ENCODE results near the gene STX16. TPM values are rescaled to one million over a fixed set of nuclear protein-coding genes. Genes with fewer than 3 reads are reported as not detected.

STX16 gene
- total RNA-seq, 4 donors from 2014 or later: 29.6 to 49.2 (median 32.8) TPM

DNA sequence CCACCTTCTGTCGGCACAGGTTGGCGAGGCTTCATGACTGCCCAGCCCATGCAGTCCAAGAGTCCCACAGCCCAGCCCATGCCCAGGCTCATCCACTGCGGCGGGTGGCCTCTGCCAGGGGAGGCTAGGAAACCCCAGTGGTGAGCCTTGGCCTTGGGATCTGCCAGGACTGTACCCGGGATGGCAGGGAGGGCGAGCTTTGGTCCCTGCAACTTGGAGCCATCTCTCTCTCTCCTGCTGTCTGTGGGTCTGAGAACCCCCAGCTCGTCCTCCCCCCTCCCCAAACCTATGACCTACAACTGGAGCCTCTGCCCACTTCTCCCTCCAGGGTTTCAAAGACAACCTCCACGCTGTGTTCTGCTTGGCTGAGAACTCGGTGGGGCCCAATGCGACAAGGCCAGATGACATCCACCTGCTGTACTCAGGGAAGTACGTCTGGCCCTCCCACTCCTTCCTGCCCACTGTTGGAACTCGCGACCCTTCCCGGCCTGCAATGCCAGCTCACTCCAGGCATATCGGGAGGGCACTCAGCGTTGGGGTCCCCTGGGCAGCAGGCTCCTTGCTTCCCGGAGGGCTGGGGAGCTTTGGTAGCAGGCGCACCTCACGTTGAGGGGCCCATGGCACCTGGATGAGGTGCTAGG is 61.2 kb downstream of the STX16 start:
- TF ChIP-seq, protein P1, sequence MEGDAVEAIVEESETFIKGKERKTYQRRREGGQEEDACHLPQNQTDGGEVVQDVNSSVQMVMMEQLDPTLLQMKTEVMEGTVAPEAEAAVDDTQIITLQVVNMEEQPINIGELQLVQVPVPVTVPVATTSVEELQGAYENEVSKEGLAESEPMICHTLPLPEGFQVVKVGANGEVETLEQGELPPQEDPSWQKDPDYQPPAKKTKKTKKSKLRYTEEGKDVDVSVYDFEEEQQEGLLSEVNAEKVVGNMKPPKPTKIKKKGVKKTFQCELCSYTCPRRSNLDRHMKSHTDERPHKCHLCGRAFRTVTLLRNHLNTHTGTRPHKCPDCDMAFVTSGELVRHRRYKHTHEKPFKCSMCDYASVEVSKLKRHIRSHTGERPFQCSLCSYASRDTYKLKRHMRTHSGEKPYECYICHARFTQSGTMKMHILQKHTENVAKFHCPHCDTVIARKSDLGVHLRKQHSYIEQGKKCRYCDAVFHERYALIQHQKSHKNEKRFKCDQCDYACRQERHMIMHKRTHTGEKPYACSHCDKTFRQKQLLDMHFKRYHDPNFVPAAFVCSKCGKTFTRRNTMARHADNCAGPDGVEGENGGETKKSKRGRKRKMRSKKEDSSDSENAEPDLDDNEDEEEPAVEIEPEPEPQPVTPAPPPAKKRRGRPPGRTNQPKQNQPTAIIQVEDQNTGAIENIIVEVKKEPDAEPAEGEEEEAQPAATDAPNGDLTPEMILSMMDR (IDR thresholded peaks at IDR 0.05): no peak
- TF ChIP-seq POLR2A (IDR thresholded peaks at IDR 0.05): no peak
- intact Hi-C loops (cut with DNase I): no loop called here
- Histone ChIP-seq H3K36me3 (peaks cover 0 to 57% (median 0%) of the 10 kb centered on the region in 3 donors), H3K4me3 (no peak overlapping the region), H3K27ac (no peak overlapping the region), H3K9me3 (no peaks in the 10 kb centered on the region), H3K27me3 (no peaks in the 10 kb centered on the region), H3K4me1 (no peaks in the 10 kb centered on the region)
- DNase-seq: no peak
- 77 to 87% methylated on average over 5 to 6 of the region's 19 CpGs for WGBS, 2 donors

DNA sequence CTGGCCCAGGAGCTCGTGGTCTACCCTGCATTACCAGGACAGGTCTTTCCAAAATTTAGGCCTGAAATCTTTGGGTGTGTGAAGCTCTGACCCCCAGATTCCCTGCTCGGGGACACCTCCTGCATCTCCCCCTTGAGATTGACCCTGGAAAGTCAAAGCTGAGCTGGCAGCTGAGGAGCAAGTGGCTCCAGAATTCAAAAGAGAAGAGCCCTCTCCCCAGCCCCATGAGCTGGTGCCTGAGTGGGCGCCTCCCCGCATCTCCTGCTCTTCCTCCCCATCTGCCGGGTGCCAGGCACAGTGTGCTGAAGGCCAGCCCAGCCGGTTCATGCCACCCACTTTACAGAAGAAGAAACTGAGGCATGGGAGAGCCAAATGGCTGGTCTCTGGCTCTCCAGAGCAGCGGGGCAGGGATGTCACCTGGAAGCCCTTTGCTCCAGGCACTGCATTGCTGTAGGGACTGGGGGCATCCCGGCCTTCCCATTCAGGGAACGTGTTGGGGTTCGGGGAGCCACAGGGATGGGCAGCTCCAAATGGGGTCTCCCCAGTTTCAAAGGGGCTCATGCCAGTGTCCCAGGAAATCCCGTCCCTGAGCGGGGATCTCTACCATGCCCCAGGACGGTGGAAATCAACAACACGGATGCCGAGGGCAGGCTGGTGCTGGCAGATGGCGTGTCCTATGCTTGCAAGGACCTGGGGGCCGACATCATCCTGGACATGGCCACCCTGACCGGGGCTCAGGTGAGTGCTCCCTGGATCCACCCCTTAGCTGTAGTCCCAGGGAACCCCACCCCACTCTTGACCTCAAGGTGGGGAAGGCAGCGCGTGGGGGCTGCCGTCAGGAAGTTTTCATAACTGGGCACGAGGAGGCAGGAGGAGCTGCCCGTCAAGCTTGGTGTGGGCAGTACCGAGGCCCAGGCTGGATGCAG is 62.0 kb downstream of the STX16 start:
- WGBS, 2 donors: 82 to 87% methylated on average over 6 to 7 of the region's 24 CpGs
- Histone ChIP-seq H3K4me3 (no peak overlapping the region), H3K27ac (no peak overlapping the region), H3K9me3 (no peaks in the 10 kb centered on the region), H3K27me3 (no peaks in the 10 kb centered on the region), H3K36me3 (peaks cover 0 to 50% (median 0%) of the 10 kb centered on the region in 3 donors), H3K4me1 (no peaks in the 10 kb centered on the region)
- TF ChIP-seq POLR2A (IDR thresholded peaks at IDR 0.05): no peak
- TF ChIP-seq, protein P1 (IDR thresholded peaks at IDR 0.05): no peak
- intact Hi-C loops (cut with DNase I): no loop called here
- no peak for DNase-seq

DNA sequence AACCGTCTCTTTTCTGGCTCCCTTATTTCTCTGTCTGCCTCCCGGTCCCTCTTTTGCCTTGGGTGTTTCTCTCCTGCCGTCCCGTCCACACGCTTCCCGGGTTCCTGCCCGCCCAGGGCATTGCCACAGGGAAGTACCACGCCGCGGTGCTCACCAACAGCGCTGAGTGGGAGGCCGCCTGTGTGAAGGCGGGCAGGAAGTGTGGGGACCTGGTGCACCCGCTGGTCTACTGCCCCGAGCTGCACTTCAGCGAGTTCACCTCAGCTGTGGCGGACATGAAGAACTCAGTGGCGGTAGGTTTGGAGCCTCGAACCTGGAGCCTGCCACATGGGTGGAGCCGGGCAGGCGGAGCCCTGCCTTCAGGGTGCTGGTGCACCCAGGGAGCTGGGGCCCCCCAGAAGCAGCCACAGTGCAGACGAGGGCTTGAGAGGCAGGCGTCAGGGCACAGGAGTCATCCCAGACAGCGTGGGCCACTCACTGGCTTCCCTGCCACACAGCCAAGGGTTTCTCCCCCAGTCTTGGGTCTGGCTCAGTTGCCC is 62.8 kb downstream of the STX16 start:
- H3K4me3 ChIP-seq: no peak overlapping the region
- no peaks in the 10 kb centered on the region for H3K4me1 ChIP-seq
- intact Hi-C loops (cut with DNase I): no loop called here
- WGBS, 2 donors: 76% methylated on average over 6 of the region's 24 CpGs; no CpG with 5 or more reads in 1 of the 2 donors
- TF ChIP-seq, protein P1 (IDR thresholded peaks at IDR 0.05): no peak
- no peak overlapping the region for H3K27ac ChIP-seq
- H3K36me3 ChIP-seq: peaks cover 0 to 42% (median 0%) of the 10 kb centered on the region in 3 donors
- no peaks in the 10 kb centered on the region for H3K27me3 ChIP-seq
- no peaks in the 10 kb centered on the region for H3K9me3 ChIP-seq
- no peak for DNase-seq

DNA sequence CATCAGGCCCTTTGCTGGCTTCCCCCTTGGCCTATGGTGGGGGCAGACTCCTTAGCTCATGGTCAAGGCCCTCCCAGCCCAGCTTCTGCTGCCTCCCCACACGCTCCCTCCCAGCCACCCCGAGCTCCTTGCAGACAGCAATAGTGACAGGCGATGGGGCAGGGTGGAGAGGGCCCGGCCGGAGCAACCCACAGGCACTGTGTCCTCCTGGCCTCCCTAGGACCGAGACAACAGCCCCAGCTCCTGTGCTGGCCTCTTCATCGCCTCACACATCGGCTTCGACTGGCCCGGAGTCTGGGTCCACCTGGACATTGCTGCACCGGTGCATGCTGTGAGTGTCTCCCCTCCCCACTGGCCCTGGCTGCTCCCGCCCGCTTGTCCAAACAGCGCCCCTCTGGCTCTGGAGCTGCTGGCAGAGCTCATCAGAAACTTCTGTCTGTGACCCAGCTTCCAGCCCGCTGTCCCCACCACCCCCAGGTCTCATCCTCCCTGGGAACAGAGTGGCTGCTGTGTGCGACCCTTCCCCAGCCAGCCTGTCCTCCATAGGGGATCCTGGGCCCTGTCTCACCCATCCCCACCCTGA is 63.3 kb downstream of the STX16 start:
- Histone ChIP-seq H3K36me3 (peaks cover 0 to 37% (median 0%) of the 10 kb centered on the region in 3 donors), H3K4me3 (no peak overlapping the region), H3K27ac (no peak overlapping the region), H3K27me3 (no peaks in the 10 kb centered on the region), H3K9me3 (no peaks in the 10 kb centered on the region), H3K4me1 (no peaks in the 10 kb centered on the region)
- DNase-seq: no peak
- intact Hi-C loops (cut with DNase I): no loop called here
- WGBS, 2 donors: 90 to 92% methylated on average over 4 to 5 of the region's 16 CpGs
- no peak for TF ChIP-seq POLR2A (IDR thresholded peaks at IDR 0.05)
- TF ChIP-seq, protein P1 (IDR thresholded peaks at IDR 0.05): no peak

Data from esophagus squamous epithelium (tissue), 5 donors.